Measurements from ENCODE around the gene ELAVL2. TPM values are rescaled to one million over a fixed set of nuclear protein-coding genes. Genes with fewer than 3 reads are reported as not detected.

The ELAVL2 gene
- total RNA-seq, 4 donors from 2014 or later = not detected

- H3K27me3 ChIP-seq = peaks cover 0 to 18% of the 10 kb centered on the region in 2 donors
- no peaks in the 10 kb centered on the region for H3K36me3 ChIP-seq
- no peak for DNase-seq
- peaks cover 0 to 25% (median 0%) of the 10 kb centered on the region in 4 donors for H3K4me1 ChIP-seq
- H3K9me3 ChIP-seq = no peaks in the 10 kb centered on the region
- no peak overlapping the region for H3K4me3 ChIP-seq
- TF ChIP-seq CTCF (IDR thresholded peaks at IDR 0.05) (no peak), POLR2A (IDR thresholded peaks at IDR 0.05) (no peak)
- no peak overlapping the region for H3K27ac ChIP-seq
Measured at GRCh38 chr9:23822261-23823169, 3.5 kb downstream of the ELAVL2 start.

- Histone ChIP-seq H3K4me1 (peaks cover 0 to 25% (median 0%) of the 10 kb centered on the region in 4 donors), H3K27ac (no peak overlapping the region), H3K9me3 (no peaks in the 10 kb centered on the region), H3K36me3 (no peaks in the 10 kb centered on the region), H3K27me3 (peaks cover 0 to 18% of the 10 kb centered on the region in 2 donors), H3K4me3 (peak overlapping the region in 2 of 4 donors; percentile 36 to 42)
- TF ChIP-seq POLR2A (IDR thresholded peaks at IDR 0.05) (no peak), CTCF (IDR thresholded peaks at IDR 0.05) (no peak)
- DNase-seq = peak in 1 of 3 donors; percentile 44
Measured at GRCh38 chr9:23821375-23822181, 4.5 kb downstream of the ELAVL2 start.

GRCh38 chr9:23820451-23821374 lies 5.3 kb downstream of the ELAVL2 start:
- Histone ChIP-seq H3K4me3 (peak overlapping the region in 2 of 4 donors; percentile 36 to 42), H3K27me3 (peaks cover 0 to 18% of the 10 kb centered on the region in 2 donors)
- TF ChIP-seq CTCF (IDR thresholded peaks at IDR 0.05) = no peak
- no peak for TF ChIP-seq POLR2A (IDR thresholded peaks at IDR 0.05)

GRCh38 chr9:23819403-23819802 lies 6.6 kb downstream of the ELAVL2 start:
- H3K4me3 ChIP-seq = no peak overlapping the region
- DNase-seq = no peak
- H3K9me3 ChIP-seq = no peaks in the 10 kb centered on the region
- no peak overlapping the region for H3K27ac ChIP-seq
- no peaks in the 10 kb centered on the region for H3K36me3 ChIP-seq
- peaks cover 0 to 15% (median 0%) of the 10 kb centered on the region in 4 donors for H3K4me1 ChIP-seq
- no peak for TF ChIP-seq CTCF (IDR thresholded peaks at IDR 0.05)
- H3K27me3 ChIP-seq = peaks cover 0 to 13% of the 10 kb centered on the region in 2 donors

More at GRCh38 chr9:23820451-23821374, 5.3 kb downstream of the ELAVL2 start:
- Histone ChIP-seq H3K27ac (no peak overlapping the region), H3K9me3 (no peaks in the 10 kb centered on the region), H3K4me1 (peaks cover 0 to 25% (median 0%) of the 10 kb centered on the region in 4 donors), H3K36me3 (no peaks in the 10 kb centered on the region)
- peak in 1 of 3 donors; percentile 36 for DNase-seq

GRCh38 chr9:23814243-23814642 lies 11.8 kb downstream of the ELAVL2 start:
- no peak for DNase-seq
- Histone ChIP-seq H3K4me3 (no peak overlapping the region), H3K36me3 (no peaks in the 10 kb centered on the region), H3K4me1 (no peaks in the 10 kb centered on the region), H3K9me3 (no peaks in the 10 kb centered on the region), H3K27ac (no peak overlapping the region), H3K27me3 (no peaks in the 10 kb centered on the region)
- TF ChIP-seq CTCF (IDR thresholded peaks at IDR 0.05) = no peak

Data from Peyer's patch (tissue), 4 donors.